RWPE2 (cell line): ENCODE measurements around the gene RSU1.

Experiments used
- ATAC-seq: fragments of 200-7000 bp; cut with Tn5 transposase; 3 replicates; pipeline ENCODE4 v1.9.1; 2021; ENCODE audit warnings: low read depth
- DNase-seq: peaks from one replicate; pipeline ENCODE4 v3.0.0-alpha.2; 2020; ENCODE audit warnings: low spot score
- H3K27ac ChIP-seq: fragments of 450-650 bp; 2 replicates; pipeline ENCODE4 v1.5.1; 2017; ENCODE audit warnings: mild to moderate bottlenecking; ENCODE audit not compliant: poor library complexity, severe bottlenecking
- H3K27me3 ChIP-seq: fragments of 250-450 bp; sonication (Bioruptor Pico); 2 replicates; pipeline ENCODE4 v1.5.1; 2021; ENCODE audit warnings: mild to moderate bottlenecking, moderate library complexity; ENCODE audit not compliant: insufficient read depth, poor library complexity, severe bottlenecking
- H3K36me3 ChIP-seq: fragments of 250-450 bp; sonication (Bioruptor Pico); 2 replicates; pipeline ENCODE4 v1.5.1; 2020; ENCODE audit warnings: low read depth, mild to moderate bottlenecking, moderate library complexity
- H3K4me1 ChIP-seq: fragments of 250-450 bp; sonication (Bioruptor Pico); 2 replicates; pipeline ENCODE4 v1.5.1; 2021; ENCODE audit warnings: mild to moderate bottlenecking, moderate library complexity; ENCODE audit not compliant: insufficient read depth, poor library complexity, severe bottlenecking
- H3K4me3 ChIP-seq: fragments of 250-450 bp; sonication (Bioruptor Pico); 2 replicates; pipeline ENCODE4 v1.5.1; 2021; ENCODE audit warnings: mild to moderate bottlenecking, moderate library complexity; ENCODE audit not compliant: severe bottlenecking
- H3K9me3 ChIP-seq: fragments of 250-450 bp; sonication (Bioruptor Pico); 2 replicates; pipeline ENCODE4 v1.5.1; 2021; ENCODE audit warnings: mild to moderate bottlenecking, moderate library complexity; ENCODE audit not compliant: severe bottlenecking
- TF ChIP-seq, protein P1 (sequence below): fragments of 450-650 bp; IDR thresholded peaks from one replicate; pipeline ENCODE4 v1.5.1; 2017; ENCODE audit warnings: mild to moderate bottlenecking, moderate library complexity; ENCODE audit not compliant: poor library complexity, severe bottlenecking

RSU1 gene

DNA sequence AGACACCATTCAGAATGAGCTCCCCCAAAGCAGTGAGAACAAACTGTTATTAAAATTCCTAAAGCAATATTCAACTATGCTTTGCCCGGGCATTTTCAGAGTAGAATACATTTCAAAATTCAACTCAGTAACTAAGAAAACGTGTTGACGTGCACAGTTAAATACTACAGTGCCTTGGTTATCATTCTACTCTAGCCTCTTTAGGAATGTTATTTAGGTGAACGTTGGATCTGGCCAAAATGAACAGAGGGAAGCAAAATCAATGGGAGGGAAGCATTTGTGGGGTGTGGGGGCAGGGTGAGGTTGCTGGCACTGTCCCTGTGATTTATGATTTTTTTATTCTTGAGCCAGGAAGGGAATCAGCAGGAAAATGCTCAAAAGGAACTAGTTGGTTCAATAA lies 27.5 kb downstream of the RSU1 start:
- Histone ChIP-seq H3K4me1 (no peaks in the 10 kb centered on the region), H3K36me3 (no peaks in the 10 kb centered on the region), H3K4me3 (no peak overlapping the region), H3K27ac (no peak overlapping the region), H3K9me3 (no peaks in the 10 kb centered on the region), H3K27me3 (no peaks in the 10 kb centered on the region)
- ATAC-seq (no peak), DNase-seq (no peak)
- TF ChIP-seq, protein P1, sequence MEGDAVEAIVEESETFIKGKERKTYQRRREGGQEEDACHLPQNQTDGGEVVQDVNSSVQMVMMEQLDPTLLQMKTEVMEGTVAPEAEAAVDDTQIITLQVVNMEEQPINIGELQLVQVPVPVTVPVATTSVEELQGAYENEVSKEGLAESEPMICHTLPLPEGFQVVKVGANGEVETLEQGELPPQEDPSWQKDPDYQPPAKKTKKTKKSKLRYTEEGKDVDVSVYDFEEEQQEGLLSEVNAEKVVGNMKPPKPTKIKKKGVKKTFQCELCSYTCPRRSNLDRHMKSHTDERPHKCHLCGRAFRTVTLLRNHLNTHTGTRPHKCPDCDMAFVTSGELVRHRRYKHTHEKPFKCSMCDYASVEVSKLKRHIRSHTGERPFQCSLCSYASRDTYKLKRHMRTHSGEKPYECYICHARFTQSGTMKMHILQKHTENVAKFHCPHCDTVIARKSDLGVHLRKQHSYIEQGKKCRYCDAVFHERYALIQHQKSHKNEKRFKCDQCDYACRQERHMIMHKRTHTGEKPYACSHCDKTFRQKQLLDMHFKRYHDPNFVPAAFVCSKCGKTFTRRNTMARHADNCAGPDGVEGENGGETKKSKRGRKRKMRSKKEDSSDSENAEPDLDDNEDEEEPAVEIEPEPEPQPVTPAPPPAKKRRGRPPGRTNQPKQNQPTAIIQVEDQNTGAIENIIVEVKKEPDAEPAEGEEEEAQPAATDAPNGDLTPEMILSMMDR = no peak

DNA sequence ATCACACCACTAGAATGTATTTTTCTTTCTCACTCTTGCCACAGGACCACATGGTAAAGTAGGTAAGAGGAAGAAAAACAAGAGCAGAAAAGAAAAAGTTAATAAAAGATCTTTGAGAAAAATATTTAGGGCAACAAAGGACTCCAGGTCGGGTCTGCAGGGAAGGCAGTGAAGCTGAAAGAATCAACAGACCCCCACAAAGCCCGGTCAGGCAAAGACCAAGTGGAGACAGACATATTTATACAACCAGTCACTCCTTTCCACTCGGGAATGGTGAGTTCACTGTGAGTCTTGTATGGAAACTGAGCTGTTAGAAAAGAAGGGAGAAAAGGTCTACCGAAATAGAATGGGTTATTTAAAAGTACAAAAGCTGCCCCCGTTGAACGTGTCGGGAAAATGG lies 28.0 kb downstream of the RSU1 start:
- Histone ChIP-seq H3K36me3 (no peaks in the 10 kb centered on the region), H3K9me3 (no peaks in the 10 kb centered on the region), H3K4me1 (no peaks in the 10 kb centered on the region), H3K27me3 (no peaks in the 10 kb centered on the region), H3K4me3 (no peak overlapping the region), H3K27ac (no peak overlapping the region)
- DNase-seq (no peak), ATAC-seq (no peak)
- TF ChIP-seq, protein P1 = no peak

DNA sequence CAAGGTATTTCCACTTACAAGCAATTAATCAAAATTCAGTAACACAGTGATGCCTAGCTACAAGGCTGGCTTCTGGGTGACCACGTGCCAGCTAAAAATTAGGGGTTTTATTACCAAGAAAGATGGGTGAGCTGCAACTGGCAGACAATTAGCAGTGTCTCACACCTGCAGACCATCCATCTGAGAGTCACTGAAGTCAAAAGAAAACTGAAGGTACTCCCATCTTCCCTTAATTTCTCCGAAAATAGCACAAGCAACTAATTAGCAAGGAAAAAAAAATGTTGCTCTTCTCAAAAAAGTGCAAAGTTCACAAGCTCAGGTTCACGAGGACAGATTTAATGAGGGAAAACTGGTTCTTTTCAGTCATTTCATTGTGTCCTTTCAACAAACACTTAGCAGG lies 28.4 kb downstream of the RSU1 start:
- H3K4me3 ChIP-seq = no peak overlapping the region
- DNase-seq = no peak
- no peak for ATAC-seq
- H3K36me3 ChIP-seq = no peaks in the 10 kb centered on the region
- H3K27me3 ChIP-seq = no peaks in the 10 kb centered on the region
- H3K4me1 ChIP-seq = no peaks in the 10 kb centered on the region
- TF ChIP-seq, protein P1 = no peak
- H3K9me3 ChIP-seq = no peaks in the 10 kb centered on the region
- H3K27ac ChIP-seq = no peak overlapping the region

DNA sequence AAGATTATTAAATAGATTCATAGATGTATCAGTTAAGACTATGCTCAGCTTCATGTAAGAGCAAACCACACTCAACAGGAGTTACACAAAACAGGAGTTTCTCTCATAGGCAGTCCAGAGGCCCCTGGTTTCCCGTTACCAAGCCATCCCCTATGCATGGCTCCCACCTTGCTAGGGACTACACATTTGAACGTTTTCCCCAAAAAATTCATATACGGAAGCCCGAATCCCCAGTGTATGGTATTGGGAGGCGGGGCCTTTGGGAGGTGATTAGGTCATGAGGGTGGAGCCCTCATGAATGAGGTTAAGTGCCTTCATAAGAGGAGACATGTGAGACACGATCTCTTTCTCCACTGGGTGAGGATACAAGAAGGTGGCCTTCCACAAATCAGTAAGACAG lies 29.1 kb downstream of the RSU1 start:
- H3K27me3 ChIP-seq = no peaks in the 10 kb centered on the region
- no peaks in the 10 kb centered on the region for H3K36me3 ChIP-seq
- no peaks in the 10 kb centered on the region for H3K4me1 ChIP-seq
- TF ChIP-seq, protein P1 = no peak
- no peak overlapping the region for H3K27ac ChIP-seq
- no peaks in the 10 kb centered on the region for H3K9me3 ChIP-seq
- H3K4me3 ChIP-seq = no peak overlapping the region
- no peak for DNase-seq
- ATAC-seq = no peak

DNA sequence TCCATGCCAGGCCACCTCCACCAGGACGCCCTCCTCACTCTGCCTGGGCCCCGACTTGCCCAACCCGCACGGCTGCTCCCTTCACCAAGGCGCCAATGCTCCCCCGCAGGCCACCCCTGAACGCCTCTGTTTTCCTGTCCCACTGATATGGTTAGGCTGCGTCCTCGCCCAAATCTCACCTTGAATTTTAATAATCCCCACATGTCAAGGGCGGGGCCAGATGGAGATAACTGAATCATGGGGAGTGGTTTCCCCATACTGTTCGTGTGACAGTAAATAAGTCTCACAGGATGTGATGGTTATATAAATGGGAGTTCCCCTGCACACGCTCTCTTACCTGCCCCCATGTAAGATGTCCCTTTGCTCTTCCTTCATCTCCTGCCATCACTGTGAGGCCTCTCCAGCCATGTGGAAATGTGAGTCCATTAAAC lies 29.8 kb downstream of the RSU1 start:
- no peaks in the 10 kb centered on the region for H3K4me1 ChIP-seq
- ATAC-seq (no peak), DNase-seq (no peak)
- no peak overlapping the region for H3K4me3 ChIP-seq
- no peaks in the 10 kb centered on the region for H3K9me3 ChIP-seq
- H3K27ac ChIP-seq = no peak overlapping the region
- TF ChIP-seq, protein P1 = no peak
- no peaks in the 10 kb centered on the region for H3K36me3 ChIP-seq
- H3K27me3 ChIP-seq = no peaks in the 10 kb centered on the region
